Kidney (tissue), 14 donors: ENCODE results near the gene NDUFA8. TPM values are rescaled to one million over a fixed set of nuclear protein-coding genes. Genes with fewer than 3 reads are reported as not detected.

ENCODE experiments used
- DNase-seq, 5 donors: peaks; one replicate each; pipeline ENCODE4 v3.0.0-alpha.2; 2013 to 2020
- FAIRE-seq: peaks from 2 replicates; lab custom pipeline; 2012; peaks lifted over from hg19 to GRCh38; lab: Jason Lieb, UNC
- H3K27ac ChIP-seq, 2 donors: one replicate each; pipeline ENCODE4 v1.7.0; 2013; ENCODE audit warnings: low read depth in 2 of 2, low read length in 2 of 2, inconsistent platforms in 1 of 2
- H3K27me3 ChIP-seq: one replicate; pipeline ENCODE4 v1.7.1; 2013; ENCODE audit warnings: low read length, inconsistent platforms; ENCODE audit not compliant: control insufficient read depth, insufficient read depth
- H3K36me3 ChIP-seq, 3 donors: one replicate each; pipeline versions ENCODE4 v1.7.0 to v1.7.1; 2013; ENCODE audit warnings: low read length in 3 of 3, control low read depth in 1 of 3, inconsistent platforms in 1 of 3; ENCODE audit not compliant: insufficient read depth in 3 of 3, control insufficient read depth in 2 of 3
- H3K4me1 ChIP-seq, 3 donors: one replicate each; pipeline versions ENCODE4 v1.7.0 to v1.7.1; 2013; ENCODE audit warnings: low read length in 3 of 3, inconsistent platforms in 1 of 3, low read depth in 1 of 3; ENCODE audit not compliant: control insufficient read depth in 2 of 3, insufficient read depth in 2 of 3
- H3K4me3 ChIP-seq, 3 donors: one replicate each; pipeline versions ENCODE4 v1.7.0 to v1.8.1; 2013; ENCODE audit warnings: low read length in 3 of 3, control low read depth in 1 of 3, inconsistent platforms in 1 of 3
- H3K9ac ChIP-seq, 3 donors: one replicate each; pipeline versions ENCODE4 v1.7.0 to v1.7.1; 2013; ENCODE audit warnings: low read length in 3 of 3, control low read depth in 1 of 3, inconsistent platforms in 1 of 3
- H3K9me3 ChIP-seq, 3 donors: one replicate each; pipeline versions ENCODE4 v1.7.0 to v1.7.1; 2013; ENCODE audit warnings: low read length in 3 of 3, control low read depth in 1 of 3, inconsistent platforms in 1 of 3; ENCODE audit not compliant: control insufficient read depth in 2 of 3, insufficient read depth in 1 of 3
- CTCF ChIP-seq: IDR thresholded peaks from 3 replicates; pipeline ENCODE4 v1.5.1; 2012; ENCODE audit warnings: mild to moderate bottlenecking, moderate library complexity, borderline replicate concordance; ENCODE audit not compliant: insufficient read depth; ENCODE audit errors: extremely low read depth
- intact Hi-C: fragments of 100-400 bp; cut with DNase I; formaldehyde crosslinking; loops from one replicate; pipeline ENCODE4 v1.11.1; 2022
- polyA plus RNA-seq: library from polyadenylated mRNA; stranded (reverse); fragments of 350-450 nt; fragmentation: Illumina TruSeq; extraction: RNeasy Lipid Tissue Mini Kit (QIAGEN cat#74804); gene quantifications from one replicate; pipeline ENCODE4 v1.2.3, GENCODE V29; 2014; ENCODE audit warnings: low read depth, low replicate concordance; ENCODE audit not compliant: insufficient read depth
- total RNA-seq: library from RNA; stranded (reverse); fragmentation: NEBNext Ultra II Directional; extraction: Animal tissue kit (Norgen Biotek cat#: 25700); gene quantifications from one replicate; pipeline ENCODE4 v1.2.1, GENCODE V29; 2021
- donor health status: control.
- donor health status: control.
- donor health status: control.
- donor health status: control.
- donor health status: control.
- donor health status: DM: yes; HTN: yes; CAD: no.
- donor health status: Normal renal cell carcinoma (clear cell type).

Gene NDUFA8
- total and polyA plus RNA-seq, 2 donors from 2014 or later = 42.5 to 264 TPM

GRCh38 chr9:122122903-122123632 is 36.5 kb downstream of the NDUFA8 start:
- intact Hi-C loops = loop anchor here (5.0 kb wide), 1 partner anchor 229 kb away; no protein-coding TSS in a partner anchor
- no peak overlapping the region for H3K27ac ChIP-seq
- H3K4me3 ChIP-seq = no peak overlapping the region
- no peak overlapping the region for H3K9ac ChIP-seq
- H3K27me3 ChIP-seq = peaks cover 10% of the 10 kb centered on the region
- H3K36me3 ChIP-seq = no peaks in the 10 kb centered on the region
- no peaks in the 10 kb centered on the region for H3K9me3 ChIP-seq
- no peak for FAIRE-seq
- peak; percentile 76 to 85 (median 83) for DNase-seq
- peaks cover 0 to 8% (median 0%) of the 10 kb centered on the region in 3 donors for H3K4me1 ChIP-seq
- TF ChIP-seq CTCF = peak; percentile 98

DNA sequence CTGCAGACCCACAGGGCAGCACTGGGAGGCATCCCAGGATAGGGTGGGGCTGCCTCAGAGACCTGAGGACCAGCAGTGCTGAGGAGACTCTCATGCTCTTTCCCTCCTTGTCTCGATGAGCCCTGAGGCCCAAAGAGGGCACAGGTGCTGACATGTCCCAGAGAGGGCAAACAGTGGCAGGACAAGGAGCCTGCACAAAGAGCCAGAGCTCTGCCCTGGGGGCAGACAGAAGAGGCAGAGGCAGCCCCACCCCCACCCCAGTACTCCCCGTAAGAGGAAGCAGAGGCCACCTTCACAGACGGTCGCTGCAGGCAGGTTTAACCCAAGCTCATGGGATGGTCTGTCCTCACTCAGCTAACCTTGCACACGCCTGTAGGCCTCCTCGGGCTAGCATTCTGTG is 37.1 kb downstream of the NDUFA8 start:
- DNase-seq (peak in 1 of 5 donors; percentile 44), FAIRE-seq (no peak)
- no peak overlapping the region for H3K4me3 ChIP-seq
- TF ChIP-seq CTCF = no peak
- H3K27ac ChIP-seq = no peak overlapping the region
- no peaks in the 10 kb centered on the region for H3K9me3 ChIP-seq
- H3K27me3 ChIP-seq = peaks cover 10% of the 10 kb centered on the region
- H3K36me3 ChIP-seq = no peaks in the 10 kb centered on the region
- H3K9ac ChIP-seq = no peak overlapping the region
- H3K4me1 ChIP-seq = peaks cover 0 to 8% (median 0%) of the 10 kb centered on the region in 3 donors
- intact Hi-C loops = loop anchor here (5.0 kb wide), 1 partner anchor 230 kb away; no protein-coding TSS in a partner anchor

DNA sequence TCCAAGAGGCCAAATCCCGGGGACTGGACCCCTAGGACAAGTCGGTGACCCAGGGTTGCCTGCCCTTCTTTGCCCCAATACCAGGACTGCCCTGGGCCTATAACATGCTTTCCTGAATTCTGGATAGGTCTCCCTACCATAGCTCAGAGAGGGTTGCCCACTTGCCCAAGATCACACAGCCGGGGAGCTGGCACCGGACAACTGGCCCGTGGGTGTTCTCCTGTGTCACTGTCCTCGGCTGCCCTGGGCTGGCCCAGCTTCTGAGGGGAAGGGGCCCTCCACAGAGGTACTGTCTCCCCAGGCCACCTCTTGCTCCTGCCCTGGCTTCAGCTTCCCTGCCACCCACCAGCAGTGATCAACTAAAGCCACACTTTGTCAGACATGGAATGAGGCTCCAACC is 37.6 kb downstream of the NDUFA8 start:
- no peak for TF ChIP-seq CTCF
- Histone ChIP-seq H3K4me1 (peaks cover 0 to 8% (median 0%) of the 10 kb centered on the region in 3 donors), H3K27me3 (peaks cover 10% of the 10 kb centered on the region), H3K9me3 (no peaks in the 10 kb centered on the region), H3K27ac (no peak overlapping the region), H3K36me3 (no peaks in the 10 kb centered on the region), H3K9ac (no peak overlapping the region), H3K4me3 (no peak overlapping the region)
- intact Hi-C loops = loop anchor here (5.0 kb wide), 1 partner anchor 230 kb away; no protein-coding TSS in a partner anchor
- DNase-seq = peak in 1 of 5 donors; percentile 46
- FAIRE-seq = no peak
